Fibroblast of the aortic adventitia (primary cell): ENCODE results near the gene KLK2. TPM values are rescaled to one million over a fixed set of nuclear protein-coding genes. Genes with fewer than 3 reads are reported as not detected.
"Not testable (repeated sequence)": the region's sequence is repeated elsewhere in the genome, so short reads cannot be mapped to it uniquely, and the experiment has no call there.

Source experiments
- DNase-seq: peaks from one replicate; pipeline ENCODE4 v3.0.0-alpha.2; 2010; ENCODE audit warnings: low read depth
- H3K4me3 ChIP-seq: 2 replicates; pipeline ENCODE4 v1.5.1; 2011; ENCODE audit warnings: low read depth, mild to moderate bottlenecking, control low read depth, low read length, moderate library complexity
- CTCF ChIP-seq: IDR thresholded peaks from 2 replicates; pipeline ENCODE4 v1.5.1; 2011; ENCODE audit warnings: mild to moderate bottlenecking, low read length, control low read depth, inconsistent platforms; ENCODE audit not compliant: insufficient read depth
- total RNA-seq: library from RNA; depleted of rRNA; stranded (reverse); fragments of >200 nt; gene quantifications from 2 replicates; pipeline ENCODE4 v1.2.3, GENCODE V29; 2012; ENCODE audit warnings: low replicate concordance

Gene KLK2
- total RNA-seq, 1 donor: not detected

GRCh38 chr19:50890422-50891252 lies 17.4 kb downstream of the KLK2 start:
- peak; percentile 12 for DNase-seq
- no peak overlapping the region for H3K4me3 ChIP-seq
- TF ChIP-seq CTCF: no peak

GRCh38 chr19:50891253-50891625 lies 18.0 kb downstream of the KLK2 start:
- no peak for TF ChIP-seq CTCF
- no peak for DNase-seq

GRCh38 chr19:50893047-50893736 lies 20.0 kb downstream of the KLK2 start:
- no peak overlapping the region for H3K4me3 ChIP-seq
- no peak for DNase-seq
- no peak for TF ChIP-seq CTCF

More at GRCh38 chr19:50891253-50891625, 18.0 kb downstream of the KLK2 start:
- no peak overlapping the region for H3K4me3 ChIP-seq

DNA sequence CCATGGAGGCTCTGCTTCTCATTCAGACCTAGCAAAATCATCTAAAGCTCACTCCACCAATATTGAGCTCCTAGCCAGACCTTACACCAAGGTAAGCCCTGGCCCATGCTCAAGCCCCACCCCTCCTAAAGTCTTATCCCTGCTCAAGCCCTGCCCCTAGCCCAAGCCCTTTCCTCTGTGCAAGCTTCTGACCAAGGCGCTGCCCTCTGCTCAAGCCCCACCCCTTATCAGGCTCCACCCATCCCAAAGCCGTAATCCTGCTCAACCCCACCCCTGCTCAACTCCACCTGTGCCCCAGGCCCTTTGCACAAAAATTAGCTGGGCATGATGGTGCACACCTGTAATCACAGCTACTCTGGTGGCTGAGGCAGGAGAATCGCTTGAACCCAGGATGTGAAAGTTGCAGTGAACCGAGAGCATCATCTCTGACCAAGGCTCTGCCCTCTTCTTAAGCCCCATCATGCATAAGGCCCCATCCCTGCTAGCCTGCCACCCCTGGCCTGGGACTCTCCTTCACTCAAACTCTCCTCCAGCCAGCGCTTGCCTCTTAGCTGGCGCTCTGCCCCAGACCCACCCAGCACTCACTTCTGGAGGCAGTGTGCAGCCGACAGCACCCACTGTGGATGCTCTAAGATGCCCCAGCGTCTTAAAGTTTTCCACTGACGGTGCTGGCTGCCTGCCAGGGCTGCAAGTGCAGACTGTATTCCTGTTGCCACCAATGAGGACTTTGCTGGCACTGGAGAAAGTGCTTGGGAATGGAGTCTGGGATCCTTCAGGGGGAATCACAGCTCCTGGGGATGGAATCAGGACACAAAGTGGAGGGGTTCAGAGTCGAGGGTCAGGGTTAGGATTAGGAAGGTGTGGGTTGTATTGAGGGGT lies 21.5 kb downstream of the KLK2 start:
- no peak overlapping the region for H3K4me3 ChIP-seq
- no peak for DNase-seq
- no peak for TF ChIP-seq CTCF

DNA sequence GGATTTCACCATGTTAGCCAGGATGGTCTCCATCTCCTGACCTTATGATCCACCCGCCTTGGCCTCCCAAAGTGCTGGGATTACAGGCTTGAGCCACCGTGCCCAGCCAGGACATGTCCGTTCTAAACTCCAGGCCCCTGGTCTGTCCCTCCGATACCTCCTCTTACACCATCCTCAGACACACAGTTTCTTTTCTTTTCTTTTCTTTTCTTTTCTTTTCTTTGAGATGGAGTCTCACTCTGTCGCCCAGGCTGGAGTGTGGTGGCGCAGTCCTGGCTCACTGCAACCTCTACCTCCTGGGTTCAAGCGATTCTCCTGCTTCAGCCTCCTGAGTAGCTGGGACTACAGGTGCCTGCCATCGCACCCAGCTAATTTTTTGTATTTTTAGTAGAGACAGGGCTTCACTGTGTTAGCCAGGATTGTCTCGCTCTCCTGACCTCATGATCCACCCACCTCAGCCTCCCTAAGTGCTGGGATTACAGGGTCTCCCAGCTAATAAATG lies 22.9 kb downstream of the KLK2 start:
- H3K4me3 ChIP-seq: not testable (repeated sequence)

GRCh38 chr19:50896591-50897190 lies 23.5 kb downstream of the KLK2 start:
- no peak overlapping the region for H3K4me3 ChIP-seq
- TF ChIP-seq CTCF: no peak
- peak; percentile 17 for DNase-seq

More for the DNA sequence above, 22.9 kb downstream of the KLK2 start:
- DNase-seq: not testable (repeated sequence)
